Measurements from ENCODE around the gene TMEM63B.
"Not testable (repeated sequence)": the region's sequence is repeated elsewhere in the genome, so short reads cannot be mapped to it uniquely, and the experiment has no call there.

TMEM63B gene

DNA sequence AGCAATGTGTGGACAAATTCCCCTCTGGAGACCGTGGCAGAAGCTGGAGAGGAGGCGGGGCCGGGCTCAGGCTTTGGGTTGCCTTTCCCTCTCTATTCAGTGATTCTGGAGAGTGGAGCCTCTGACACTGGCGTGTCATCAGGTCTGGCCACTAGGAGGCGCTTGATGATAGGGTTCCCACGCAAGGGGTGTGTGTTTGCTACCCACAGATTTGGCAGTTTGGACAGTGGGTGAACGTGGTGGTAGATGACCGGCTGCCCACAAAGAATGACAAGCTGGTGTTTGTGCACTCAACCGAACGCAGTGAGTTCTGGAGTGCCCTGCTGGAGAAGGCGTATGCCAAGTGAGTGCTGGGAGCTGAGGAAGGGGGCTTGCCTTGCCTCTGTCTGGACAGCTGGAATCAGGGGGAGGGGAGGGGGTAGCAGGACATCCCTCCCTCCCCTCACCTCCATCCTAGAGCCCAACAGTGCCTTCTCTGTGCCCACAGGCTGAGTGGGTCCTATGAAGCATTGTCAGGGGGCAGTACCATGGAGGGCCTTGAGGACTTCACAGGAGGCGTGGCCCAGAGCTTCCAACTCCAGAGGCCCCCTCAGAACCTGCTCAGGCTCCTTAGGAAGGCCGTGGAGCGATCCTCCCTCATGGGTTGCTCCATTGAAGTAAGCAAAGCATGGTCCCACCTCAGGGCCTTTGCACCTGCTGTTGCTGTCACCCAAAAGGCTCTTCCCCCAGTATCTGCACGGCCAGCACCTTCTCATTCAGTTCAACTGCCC, 45.6 kb downstream of the TMEM63B start:
- DNase-seq (ENCODE audit: low read depth): peak; percentile 56

DNA sequence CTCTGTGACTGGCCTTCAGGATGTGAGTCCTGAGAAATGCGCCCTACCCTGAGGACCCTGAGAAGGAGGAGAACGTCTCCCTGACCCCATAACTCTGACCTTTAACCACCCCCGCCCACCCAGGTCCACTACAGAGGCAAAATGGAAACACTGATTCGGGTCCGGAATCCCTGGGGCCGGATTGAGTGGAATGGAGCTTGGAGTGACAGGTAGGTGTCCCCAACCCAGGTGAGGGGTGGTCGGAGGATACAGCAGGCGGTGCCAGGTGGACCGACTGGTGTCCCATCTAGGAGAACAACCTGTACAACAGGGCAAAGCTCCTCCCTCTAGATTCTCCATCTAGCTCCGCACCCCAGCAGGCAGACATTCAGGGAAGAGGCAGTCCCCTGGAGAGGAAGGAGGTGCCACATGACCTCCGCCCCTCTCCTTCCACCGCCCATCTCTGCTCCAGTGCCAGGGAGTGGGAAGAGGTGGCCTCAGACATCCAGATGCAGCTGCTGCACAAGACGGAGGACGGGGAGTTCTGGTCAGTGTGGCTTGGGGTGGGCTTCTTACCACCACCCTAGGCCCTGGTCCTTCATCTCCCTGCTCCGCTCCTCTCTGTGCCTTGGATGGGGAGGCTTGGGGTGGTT, 48.9 kb downstream of the TMEM63B start:
- DNase-seq (ENCODE audit: low read depth): no peak

DNA sequence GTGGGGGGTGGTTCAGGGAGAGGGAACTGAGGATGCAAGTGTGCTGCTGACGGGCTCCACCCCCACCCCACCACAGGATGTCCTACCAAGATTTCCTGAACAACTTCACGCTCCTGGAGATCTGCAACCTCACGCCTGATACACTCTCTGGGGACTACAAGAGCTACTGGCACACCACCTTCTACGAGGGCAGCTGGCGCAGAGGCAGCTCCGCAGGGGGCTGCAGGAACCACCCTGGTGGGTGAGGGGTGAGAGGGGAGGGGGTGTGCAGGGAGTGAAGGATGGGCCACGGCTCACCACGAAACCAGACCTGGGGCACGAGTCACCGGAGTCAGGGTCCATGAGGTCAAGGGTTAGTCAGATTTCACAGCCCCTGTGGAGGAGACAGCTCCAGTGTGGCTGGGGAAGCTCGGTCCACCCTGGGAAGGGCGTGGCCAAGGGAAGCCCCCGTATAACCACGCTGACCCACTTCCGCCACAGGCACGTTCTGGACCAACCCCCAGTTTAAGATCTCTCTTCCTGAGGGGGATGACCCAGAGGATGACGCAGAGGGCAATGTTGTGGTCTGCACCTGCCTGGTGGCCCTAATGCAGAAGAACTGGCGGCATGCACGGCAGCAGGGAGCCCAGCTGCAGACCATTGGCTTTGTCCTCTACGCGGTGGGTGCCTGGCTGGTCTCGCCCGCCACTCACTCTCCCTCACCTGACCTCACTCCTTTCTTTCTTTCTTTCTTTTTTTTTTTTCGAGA, 49.6 kb downstream of the TMEM63B start:
- no peak for DNase-seq (ENCODE audit: low read depth)

DNA sequence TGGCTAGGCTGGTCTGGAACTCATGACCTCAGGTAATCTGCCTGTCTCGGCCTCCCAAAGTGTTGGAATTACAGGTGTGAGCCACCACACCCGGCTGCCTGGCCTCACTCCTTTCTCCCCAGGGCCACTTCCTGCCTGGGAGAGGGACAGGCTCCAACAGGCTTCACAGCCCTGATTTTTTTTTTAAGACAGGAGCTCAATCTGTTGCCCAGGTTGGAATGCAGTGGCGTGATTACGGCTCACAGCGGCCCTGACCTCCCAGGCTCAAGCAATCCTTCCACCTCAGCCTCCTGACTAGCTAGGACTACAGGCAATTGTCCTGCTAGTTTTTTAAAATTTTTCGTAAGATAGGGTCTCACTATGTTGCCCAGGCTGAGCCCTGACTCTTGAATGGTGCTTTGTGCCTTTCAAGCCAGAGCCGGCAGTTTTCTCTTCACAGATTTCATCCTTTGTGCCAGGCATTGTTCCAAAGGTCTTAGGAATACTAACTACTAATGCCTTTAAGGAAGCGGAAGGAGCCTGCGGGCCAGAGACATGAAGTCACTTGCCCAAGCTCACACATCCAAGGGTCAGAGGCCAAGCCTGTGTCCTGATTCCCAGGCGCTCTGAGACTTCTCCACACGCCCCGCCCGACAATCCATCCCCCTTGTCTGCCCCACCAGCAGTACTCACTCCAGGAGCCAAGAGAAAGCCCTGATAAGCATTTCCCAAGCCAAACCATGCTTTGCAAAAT, 50.5 kb downstream of the TMEM63B start:
- no peak for DNase-seq (ENCODE audit: low read depth)

DNA sequence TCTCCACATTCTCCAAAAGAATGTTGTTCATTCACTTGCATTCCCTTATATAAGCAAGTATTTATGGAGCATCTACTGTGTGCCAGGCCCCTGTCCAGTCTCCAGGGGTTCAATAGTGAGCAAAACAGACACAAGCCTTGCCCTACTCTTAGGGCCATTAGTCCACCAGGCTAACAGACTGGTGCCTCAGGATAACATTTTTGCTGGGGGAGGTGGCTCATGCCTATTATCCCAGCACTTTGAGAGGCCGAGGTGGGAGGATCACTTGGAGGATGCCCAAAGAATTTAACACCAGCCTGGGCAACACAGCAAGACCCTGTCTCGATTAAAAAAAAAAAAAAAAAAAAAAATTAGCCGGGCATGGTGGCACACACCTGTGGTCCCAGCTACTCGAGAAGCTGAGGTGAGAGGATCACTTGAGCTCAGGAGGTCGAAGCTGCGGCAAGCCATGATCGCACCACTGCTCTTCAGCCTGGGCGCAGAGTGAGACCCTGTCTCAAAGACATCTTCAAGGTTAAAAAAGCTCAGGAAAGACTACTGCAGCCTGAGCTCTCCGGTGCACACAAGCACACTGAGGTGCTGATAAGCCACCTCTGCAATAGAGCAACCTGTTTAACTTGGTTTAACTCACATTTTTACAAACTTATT, 51.2 kb downstream of the TMEM63B start:
- DNase-seq (ENCODE audit: low read depth): no peak

DNA sequence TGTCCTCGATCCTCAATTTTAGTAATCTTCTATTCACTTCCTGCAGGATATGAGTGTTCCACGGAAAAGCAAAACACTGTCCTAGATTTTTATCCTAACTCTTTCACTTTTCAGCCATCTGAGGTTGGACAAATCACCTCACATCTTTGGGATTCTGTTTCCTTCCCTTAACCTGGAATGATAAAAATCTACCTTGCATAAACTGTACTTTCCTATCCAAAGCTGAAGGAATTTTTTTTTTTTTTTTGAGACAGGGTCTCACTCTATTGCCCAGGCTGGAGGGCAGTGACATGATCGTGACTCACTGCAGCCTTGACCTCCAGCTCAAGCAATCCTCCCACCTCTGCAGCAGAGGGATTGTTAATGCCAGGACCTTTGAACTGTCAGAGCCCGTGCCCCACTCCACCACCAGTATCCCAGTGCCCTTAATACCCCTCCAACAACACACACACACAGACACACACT, 51.8 kb downstream of the TMEM63B start:
- no peak for DNase-seq (ENCODE audit: low read depth)

DNA sequence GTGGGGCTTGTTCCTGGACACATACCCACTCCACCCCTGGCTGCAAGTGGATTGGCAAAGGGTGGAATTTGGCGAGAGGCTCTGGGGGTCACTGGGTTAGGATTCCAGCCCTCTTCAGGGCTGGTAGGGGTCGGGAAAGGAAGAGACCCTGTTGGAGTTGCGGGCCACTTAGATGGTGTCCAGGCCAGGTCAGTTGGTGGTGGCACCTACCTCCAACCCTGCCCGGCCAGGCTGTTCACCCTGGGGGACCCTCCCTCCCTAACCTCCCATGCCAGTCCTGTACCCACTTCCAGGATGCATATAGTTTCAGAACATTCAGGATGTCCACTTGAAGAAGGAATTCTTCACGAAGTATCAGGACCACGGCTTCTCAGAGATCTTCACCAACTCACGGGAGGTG, 52.3 kb downstream of the TMEM63B start:
- DNase-seq (ENCODE audit: low read depth): no peak

DNA sequence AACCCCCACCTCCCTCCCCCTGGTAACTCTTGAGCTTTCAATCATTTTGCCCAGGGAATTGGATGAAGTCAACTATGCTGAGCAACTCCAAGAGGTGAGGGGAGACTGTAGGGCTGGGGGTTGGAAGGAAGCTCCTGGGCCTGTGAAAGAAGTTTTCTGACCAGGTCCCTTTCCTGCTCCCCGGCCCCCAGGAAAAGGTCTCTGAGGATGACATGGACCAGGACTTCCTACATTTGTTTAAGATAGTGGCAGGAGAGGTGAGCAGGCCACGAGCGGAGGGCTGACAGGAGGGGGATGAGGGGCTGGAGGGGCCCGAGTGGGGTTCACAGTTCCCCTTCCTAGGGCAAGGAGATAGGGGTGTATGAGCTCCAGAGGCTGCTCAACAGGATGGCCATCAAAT, 53.1 kb downstream of the TMEM63B start:
- no peak for DNase-seq (ENCODE audit: low read depth)

DNA sequence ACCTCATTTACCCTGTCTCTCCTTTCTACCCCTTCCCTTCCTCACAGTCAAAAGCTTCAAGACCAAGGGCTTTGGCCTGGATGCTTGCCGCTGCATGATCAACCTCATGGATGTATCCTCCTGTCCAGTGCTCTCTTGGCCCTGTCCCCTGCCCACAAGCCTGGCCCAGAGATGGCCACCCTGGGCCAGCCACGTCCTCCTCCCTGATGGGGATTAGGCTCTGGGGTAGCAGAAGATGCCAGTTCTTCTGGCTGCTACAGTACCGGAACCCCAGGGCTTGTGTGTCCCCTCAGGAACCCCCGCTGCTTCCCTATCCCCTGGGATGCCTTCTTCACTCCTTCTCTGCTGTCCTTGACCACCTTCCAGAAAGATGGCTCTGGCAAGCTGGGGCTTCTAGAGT, 53.5 kb downstream of the TMEM63B start:
- DNase-seq (ENCODE audit: low read depth): no peak

DNA sequence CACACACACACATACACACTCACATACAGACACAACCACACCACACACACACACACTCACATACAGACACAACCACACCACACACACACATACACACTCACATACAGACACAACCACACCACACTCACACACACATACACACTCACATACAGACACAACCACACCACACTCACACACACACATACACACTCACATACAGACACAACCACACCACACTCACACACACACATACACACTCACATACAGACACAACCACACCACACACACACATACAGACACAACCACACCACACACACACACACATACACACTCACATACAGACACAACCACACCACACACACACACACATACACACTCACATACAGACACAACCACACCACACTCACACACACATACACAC, 54.4 kb downstream of the TMEM63B start:
- DNase-seq (ENCODE audit: low read depth): not testable (repeated sequence)

DNA sequence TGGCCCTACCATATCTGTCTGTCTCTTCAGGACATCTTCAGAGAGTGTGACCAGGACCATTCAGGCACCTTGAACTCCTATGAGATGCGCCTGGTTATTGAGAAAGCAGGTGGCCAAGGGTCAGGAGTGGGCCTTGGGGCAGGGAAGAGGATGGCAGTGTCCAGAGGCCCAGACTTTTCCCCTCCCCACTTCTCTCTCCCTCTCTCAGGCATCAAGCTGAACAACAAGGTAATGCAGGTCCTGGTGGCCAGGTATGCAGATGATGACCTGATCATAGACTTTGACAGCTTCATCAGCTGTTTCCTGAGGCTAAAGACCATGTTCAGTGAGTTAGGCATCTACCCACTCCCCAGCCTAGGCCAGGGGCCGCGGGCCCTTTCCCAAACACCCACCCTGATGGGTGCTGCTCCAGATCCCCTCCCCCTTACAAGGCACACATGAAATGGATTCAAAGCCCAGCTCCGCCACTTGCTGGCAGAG, 55.6 kb downstream of the TMEM63B start:
- DNase-seq (ENCODE audit: low read depth): no peak

DNA sequence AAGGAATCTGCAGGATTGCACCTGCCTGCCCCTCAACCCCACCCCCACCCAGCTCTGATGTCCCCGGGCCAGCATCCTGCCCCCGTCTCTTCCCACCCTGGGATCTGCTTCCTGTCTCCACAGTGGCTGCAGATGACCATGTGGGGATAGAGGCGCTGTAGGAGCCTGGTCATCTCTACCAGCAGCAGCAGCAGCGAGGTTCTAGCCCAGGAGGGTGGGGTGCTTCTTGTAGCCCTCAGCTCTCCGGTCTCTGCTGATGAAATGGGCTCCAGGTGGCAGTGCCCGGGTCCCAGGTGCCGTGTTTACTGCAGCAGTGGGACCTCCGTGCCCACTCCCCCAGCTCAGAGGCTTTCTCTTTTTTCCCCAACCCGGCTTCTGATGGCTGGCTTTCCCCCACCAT, 56.4 kb downstream of the TMEM63B start:
- DNase-seq (ENCODE audit: low read depth): no peak

DNA sequence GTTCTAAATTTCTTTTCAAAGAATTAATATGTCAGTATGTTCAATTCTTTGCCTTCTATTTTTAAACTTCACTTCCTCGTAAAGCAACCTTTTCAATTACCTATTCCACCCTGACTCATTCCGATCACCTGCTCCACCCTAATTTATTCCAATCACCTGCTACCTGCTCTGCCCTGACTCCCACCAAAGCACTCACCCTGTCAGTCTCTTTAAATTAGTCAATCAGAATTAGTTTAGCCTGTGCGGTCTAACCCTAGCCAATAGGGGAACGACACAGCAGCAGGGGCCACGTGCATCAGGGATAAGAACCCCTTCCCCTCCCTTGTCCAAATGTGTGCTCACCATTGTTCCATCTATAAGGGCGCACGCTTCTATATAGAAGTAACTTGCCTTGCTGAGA, 58.0 kb downstream of the TMEM63B start:
- DNase-seq (ENCODE audit: low read depth): not testable (repeated sequence)

DNA sequence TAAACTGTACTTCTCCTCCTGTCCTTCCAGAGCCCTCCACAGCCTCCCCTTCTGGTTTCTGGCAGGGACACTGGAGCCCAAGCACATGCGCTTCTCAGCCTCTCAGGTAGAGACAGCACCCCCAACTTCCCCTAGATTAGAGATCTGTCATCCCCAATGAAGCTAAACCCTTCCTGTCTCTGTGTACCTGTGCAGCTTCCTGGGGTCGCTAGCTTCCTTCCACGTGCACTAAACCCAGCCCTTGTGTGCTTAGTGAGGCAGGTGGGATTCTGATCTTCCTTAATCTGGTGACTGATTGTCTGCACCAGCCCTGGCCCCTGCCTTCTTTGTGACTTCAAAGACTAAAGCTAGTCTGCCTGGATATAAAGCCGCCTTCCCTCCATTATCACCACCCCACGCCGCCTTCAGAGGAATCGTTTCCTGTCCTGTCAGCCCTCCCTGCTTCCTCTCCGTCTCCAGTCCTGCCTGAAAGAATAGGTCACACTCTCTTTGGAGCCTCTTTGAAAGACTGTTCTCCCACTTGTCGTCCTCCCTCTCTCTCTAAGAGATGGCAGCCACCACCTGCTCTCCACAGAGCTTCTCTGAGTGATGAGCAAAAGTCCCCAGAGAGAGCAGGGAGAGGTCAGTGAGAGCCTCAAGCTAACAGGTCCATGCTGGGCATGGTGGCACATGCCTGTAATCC, 58.7 kb downstream of the TMEM63B start:
- no peak for DNase-seq (ENCODE audit: low read depth)

DNA sequence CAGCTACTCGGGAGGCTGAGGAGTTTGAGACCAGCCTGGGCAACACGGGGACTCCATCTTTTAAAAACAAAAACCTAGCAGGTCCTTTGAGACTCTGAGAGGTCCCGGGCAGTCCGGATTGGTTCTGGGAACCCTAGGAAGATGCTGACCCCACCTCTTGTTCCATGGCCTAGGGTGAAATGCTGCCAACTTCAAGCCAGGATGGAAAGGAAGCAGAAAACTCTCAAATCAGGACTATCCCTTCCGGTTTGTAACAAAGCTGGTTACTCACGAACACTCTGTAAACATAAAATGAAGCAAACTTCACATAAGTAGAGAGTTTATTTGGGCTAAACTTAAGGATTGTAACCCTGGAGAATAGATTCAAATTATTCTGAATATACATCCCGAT, 59.3 kb downstream of the TMEM63B start:
- no peak for DNase-seq (ENCODE audit: low read depth)

DNA sequence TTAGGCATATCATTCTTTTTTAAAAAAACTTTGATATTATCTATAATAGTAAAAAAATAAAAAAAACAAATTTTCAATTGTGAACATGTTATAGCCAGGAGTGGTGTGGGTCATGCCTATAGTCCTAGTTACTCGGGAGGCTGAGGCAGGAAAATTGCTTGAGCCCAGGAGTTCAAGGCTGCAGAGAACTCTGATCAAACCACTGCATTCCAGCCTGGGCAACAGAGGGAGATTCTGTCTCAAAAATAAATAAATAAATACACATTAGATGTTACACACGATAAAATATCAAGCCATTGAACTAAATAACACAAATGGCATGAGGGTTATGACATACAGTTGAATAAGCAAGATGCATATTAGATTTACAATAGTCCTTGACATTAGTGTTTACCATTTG, 61.5 kb downstream of the TMEM63B start:
- DNase-seq (ENCODE audit: low read depth): no peak

DNA sequence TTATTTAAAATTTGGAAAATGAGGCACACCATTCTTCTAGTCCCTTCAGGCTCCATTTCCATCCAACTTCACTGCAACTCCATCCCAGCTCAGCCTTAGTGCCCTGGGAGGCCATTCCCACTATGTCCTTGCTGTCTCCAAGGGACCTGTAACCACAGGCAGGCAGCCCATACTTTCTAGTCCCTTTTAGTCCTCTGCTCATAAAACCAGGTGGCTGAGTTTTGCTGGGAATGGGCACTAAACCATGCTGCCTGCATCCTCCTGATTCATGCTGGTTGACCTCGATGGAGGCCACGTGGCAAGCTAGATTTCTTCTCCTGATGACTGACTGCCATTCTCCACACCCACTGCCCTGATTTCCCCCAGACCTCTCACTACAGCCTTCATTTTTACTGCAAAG, 61.9 kb downstream of the TMEM63B start:
- DNase-seq (ENCODE audit: low read depth): no peak

DNA sequence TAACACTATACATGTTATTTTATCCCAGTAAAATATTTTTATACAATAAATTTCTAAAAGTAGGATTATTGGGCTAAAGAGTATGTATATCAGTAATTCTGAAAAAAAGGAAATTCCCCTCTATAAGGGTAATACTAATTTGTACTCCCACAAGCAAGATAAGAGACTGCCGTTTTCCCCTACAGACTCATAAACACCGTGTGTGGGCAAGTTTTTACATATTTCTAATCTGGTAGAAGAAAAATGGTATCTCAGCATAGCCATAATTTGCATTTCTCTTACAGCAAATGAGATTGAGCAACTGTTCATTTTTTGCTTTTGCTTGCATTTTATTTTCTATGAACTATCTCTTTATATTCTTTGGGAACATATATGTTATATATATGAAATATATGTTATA, 63.4 kb downstream of the TMEM63B start:
- no peak for DNase-seq (ENCODE audit: low read depth)

DNA sequence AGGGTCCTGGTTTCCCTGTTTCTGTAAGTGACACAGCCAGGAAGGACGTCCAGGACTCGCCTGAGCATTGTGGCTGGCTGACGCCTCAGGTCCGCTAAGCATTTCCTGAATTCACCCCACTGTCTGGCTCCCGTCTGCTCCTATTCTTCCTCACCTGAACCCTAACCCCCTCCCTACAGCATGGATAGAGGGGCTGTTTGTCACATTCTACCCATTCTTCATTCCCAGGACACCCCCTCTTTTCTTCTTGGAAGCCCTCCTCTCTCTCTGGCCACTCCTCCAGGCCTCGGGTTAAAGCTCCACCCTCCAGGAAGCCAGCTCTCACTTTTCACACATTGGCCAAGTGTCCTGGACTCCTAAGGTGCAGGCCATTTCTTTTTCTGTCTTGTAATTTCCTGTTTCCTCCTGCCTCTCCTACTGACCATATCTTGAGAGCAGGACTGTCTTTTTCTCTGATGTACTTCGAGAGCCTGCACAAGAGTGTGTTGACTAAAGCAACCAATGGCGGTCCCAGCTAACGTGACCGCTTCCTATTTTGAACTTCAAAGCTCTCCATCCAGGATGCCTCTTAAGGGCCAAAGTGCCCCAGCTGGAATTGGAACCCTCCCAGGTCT, 65.2 kb downstream of the TMEM63B start:
- no peak for DNase-seq (ENCODE audit: low read depth)

DNA sequence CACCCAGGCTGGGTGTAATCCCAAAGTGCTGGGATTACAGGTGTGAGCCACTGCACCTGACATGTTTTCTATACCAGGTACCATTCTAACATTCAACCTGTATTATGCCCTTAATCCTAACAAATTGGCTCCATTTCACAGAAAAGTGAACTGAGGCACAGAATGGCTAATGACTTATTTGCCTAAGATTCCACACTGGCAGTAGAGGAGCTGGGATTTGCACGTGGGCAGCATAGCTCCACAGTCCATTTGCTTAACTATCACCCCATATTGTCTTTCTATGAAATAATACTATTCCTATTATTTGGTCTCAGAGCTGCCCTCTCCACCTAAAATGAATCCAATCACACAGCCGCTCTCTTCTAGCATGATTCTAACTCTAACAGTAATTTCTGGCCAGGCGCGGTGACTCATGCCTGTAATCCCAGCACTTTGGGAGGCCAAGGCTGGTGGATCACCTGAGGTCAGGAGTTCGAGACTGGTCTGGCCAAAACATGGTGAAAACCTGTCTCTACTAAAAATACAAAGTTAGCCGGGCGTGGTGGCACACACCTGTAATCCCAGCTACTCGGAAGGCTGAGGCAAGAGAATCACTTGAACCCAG, 66.1 kb downstream of the TMEM63B start:
- no peak for DNase-seq (ENCODE audit: low read depth)
